PFSK-1 (cell line): Measurements from ENCODE around the gene TPRG1.

ENCODE experiments used
- FOXP2 ChIP-seq: optimal IDR thresholded peaks from 2 replicates; pipeline ENCODE3; 2011; ENCODE audit warnings: borderline replicate concordance, control low read depth, inconsistent platforms; ENCODE audit not compliant: insufficient read depth; ENCODE audit errors: extremely low read length, extremely low read depth
- POLR2AphosphoS5 ChIP-seq: IDR thresholded peaks from 2 replicates; pipeline ENCODE4 v1.6.1; 2012; ENCODE audit warnings: low read depth, mild to moderate bottlenecking, control low read depth, low read length, moderate library complexity
- REST ChIP-seq, 2 experiments: IDR thresholded peaks; 2 replicates each; pipeline versions ENCODE4 v1.6.1 to v1.8.0; 2011 to 2012; ENCODE audit warnings: low read depth in 2 of 2, low read length in 2 of 2, control low read depth in 1 of 2, inconsistent platforms in 1 of 2, mild to moderate bottlenecking in 1 of 2, moderate library complexity in 1 of 2; ENCODE audit not compliant: insufficient read depth in 1 of 2
- SIN3A ChIP-seq: IDR thresholded peaks from 2 replicates; pipeline ENCODE4 v1.6.1; 2012; ENCODE audit warnings: mild to moderate bottlenecking, low read length, moderate library complexity, borderline replicate concordance; ENCODE audit not compliant: insufficient read depth
- TAF1 ChIP-seq: IDR thresholded peaks from 2 replicates; pipeline ENCODE4 v1.6.1; 2012; ENCODE audit warnings: low read length, control low read depth, borderline replicate concordance; ENCODE audit not compliant: insufficient read depth

TPRG1 gene

DNA sequence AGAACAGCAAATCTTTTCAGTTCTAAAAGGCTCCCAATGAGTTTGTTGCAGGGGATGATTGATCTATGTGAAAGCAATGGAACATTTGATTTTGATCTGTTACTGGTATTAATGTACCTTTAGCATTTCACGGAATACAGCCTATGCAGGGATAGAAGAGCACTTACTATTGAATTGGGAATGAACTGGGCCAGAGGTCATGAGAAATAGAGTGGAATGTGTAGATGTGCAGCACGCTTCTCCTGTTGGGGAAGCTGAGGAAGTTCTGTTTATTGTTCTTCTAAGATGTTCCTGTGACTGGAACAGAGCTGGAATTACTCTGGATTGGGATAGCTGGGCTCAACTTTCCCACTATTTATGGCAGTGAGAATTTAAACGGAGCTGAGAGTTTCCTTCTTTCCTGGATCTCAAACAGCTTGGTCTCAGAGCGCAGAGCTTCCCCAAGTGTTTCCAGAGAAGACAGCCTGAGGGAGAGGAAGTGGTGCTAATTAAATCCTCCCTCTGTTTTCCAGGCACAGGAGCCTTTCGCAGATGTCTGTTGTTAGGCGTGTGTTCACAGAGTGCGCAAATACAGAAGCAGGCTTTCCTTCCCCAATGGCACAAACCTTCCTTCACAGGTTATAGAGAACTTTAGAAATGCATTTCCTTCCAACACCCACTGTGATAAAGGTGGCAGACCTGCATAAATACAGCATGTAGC lies 32.5 kb downstream of the TPRG1 start:
- TF ChIP-seq TAF1 = no peak
- no peak for TF ChIP-seq SIN3A
- no peak for TF ChIP-seq POLR2AphosphoS5
- TF ChIP-seq REST (IDR thresholded peaks at IDR 0.05; ENCODE audit: insufficient read depth in 1 of 2, low read depth in 2 of 2, low read length in 2 of 2) = no peak
- TF ChIP-seq FOXP2 = no peak

DNA sequence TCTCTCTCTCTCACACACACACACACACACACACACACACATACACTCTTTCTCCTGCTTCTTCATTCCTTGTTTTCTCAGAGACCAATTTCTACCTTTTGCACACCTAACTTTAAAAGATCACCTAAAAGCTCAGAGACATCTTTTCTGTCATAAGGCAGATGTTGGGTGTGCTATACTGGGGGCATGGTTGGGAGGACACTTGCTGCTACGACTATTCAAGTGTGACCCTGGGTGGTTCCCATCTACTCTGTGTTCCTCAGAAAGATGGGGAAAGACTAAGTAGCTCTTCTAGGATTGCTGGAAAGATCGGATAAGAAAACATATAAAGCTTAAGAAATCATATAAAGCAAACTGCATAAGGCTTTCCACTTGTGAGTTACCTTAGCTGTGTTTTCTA lies 33.2 kb downstream of the TPRG1 start:
- TF ChIP-seq REST (IDR thresholded peaks at IDR 0.05; ENCODE audit: insufficient read depth in 1 of 2, low read depth in 2 of 2, low read length in 2 of 2) (no peak), TAF1 (no peak), SIN3A (no peak), POLR2AphosphoS5 (no peak), FOXP2 (no peak)

- TF ChIP-seq FOXP2 = no peak
Observed at GRCh38 chr3:189210251-189210770, 38.5 kb downstream of the TPRG1 start.

DNA sequence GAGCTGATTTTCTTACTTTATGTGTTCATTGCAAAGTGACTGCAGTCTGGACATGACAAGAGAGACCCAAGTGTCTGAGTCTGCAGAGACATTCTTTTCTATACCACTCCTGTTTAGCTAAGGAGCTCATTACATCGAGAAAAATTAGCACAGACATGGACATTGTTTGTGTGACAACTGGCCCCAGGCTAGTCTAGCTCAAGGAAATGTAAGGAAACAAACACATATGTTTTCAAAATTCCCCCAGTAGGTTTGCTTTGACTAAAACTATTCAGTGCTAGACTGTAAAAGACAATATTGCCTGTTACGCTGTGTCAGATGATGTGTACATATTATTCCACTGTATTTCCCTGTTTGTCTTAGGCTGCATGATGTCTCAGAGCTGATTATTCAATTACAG lies 40.9 kb downstream of the TPRG1 start:
- TF ChIP-seq SIN3A (no peak), REST (IDR thresholded peaks at IDR 0.05; ENCODE audit: insufficient read depth in 1 of 2, low read depth in 2 of 2, low read length in 2 of 2) (no peak), FOXP2 (no peak), TAF1 (no peak), POLR2AphosphoS5 (no peak)

DNA sequence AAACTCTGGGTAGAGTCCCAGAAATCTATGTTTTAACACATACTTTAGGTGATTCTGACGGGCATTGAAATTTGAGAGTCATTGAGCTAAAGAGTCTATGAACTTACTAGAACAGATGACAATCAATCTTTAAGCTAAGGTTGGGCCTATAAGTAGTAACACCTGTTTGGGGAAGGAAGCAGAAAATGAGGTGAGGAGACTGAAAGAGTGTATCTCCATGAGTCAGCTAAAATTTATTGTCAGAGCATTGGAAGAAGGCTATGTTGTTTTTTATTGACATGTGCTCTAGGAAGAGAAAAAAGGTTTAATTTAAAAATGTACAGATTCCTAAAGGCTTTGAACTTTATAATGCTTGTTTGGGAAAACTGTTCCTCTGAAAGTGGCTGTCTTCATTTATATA lies 42.9 kb downstream of the TPRG1 start:
- no peak for TF ChIP-seq FOXP2
- TF ChIP-seq REST (IDR thresholded peaks at IDR 0.05; ENCODE audit: insufficient read depth in 1 of 2, low read depth in 2 of 2, low read length in 2 of 2) = no peak
- no peak for TF ChIP-seq TAF1
- TF ChIP-seq POLR2AphosphoS5 = no peak
- TF ChIP-seq SIN3A = no peak
